Mucosa of stomach (tissue), 1 donor: ENCODE results near the gene KBTBD2.
"Not testable (repeated sequence)": the region's sequence is repeated elsewhere in the genome, so short reads cannot be mapped to it uniquely, and the experiment has no call there.

Experiments
- H3K27me3 ChIP-seq: one replicate; pipeline ENCODE4 v1.7.0; 2013; ENCODE audit warnings: mild to moderate bottlenecking, low read length; ENCODE audit not compliant: control insufficient read depth, insufficient read depth
- H3K36me3 ChIP-seq: one replicate; pipeline ENCODE4 v1.7.0; 2013; ENCODE audit warnings: low read length; ENCODE audit not compliant: control insufficient read depth, insufficient read depth
- H3K4me1 ChIP-seq: one replicate; pipeline ENCODE4 v1.7.0; 2013; ENCODE audit warnings: mild to moderate bottlenecking, low read length; ENCODE audit not compliant: control insufficient read depth, insufficient read depth
- H3K4me3 ChIP-seq: one replicate; pipeline ENCODE4 v1.7.0; 2013; ENCODE audit warnings: low read length
- H3K9ac ChIP-seq: one replicate; pipeline ENCODE4 v1.7.0; 2013; ENCODE audit warnings: mild to moderate bottlenecking, low read length, moderate library complexity
- H3K9me3 ChIP-seq: one replicate; pipeline ENCODE4 v1.7.0; 2013; ENCODE audit warnings: mild to moderate bottlenecking, low read length, moderate library complexity; ENCODE audit not compliant: control insufficient read depth
- donor health status: Pancreatic carcinoma.

Gene KBTBD2

GRCh38 chr7:32891043-32891799 is at the start of gene KBTBD2:
Gene KBTBD2, minus strand, starts transcription at chr7:32891760. Its CDS starts 12,156 bp downstream, at chr7:32879604.
- Histone ChIP-seq H3K27me3 (no peaks in the 10 kb centered on the region), H3K9ac (peak within 1 kb of the TSS; percentile 94), H3K4me3 (peak within 1 kb of the TSS; percentile 79), H3K9me3 (no peaks in the 10 kb centered on the region), H3K4me1 (peaks cover 10% of the 10 kb centered on the region), H3K36me3 (no peaks in the 10 kb centered on the region)

DNA sequence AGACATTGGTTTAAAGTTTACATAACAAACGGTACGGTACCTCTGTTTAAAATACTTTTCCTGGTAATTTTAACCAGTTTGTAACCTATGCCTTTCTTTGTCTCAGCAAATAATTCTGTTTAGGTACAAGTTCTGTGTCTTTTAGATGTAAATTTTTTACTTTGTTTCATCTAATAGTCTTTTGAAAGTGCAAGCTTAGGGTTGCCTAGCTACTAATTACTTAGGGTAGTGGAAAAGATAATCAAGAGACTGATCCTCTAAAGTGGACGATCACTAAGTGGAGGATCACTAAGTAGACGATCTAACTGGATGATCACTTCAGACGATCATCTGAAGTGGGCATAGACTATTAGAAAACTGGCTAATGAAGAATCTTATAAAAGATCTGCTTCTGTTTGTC is 49.6 kb upstream of the KBTBD2 start:
- H3K9me3 ChIP-seq = no peaks in the 10 kb centered on the region
- no peaks in the 10 kb centered on the region for H3K4me1 ChIP-seq
- H3K4me3 ChIP-seq = no peak overlapping the region
- H3K36me3 ChIP-seq = no peaks in the 10 kb centered on the region
- H3K9ac ChIP-seq = peak overlapping the region; percentile 82
- no peaks in the 10 kb centered on the region for H3K27me3 ChIP-seq

GRCh38 chr7:32937344-32938174 is 46.0 kb upstream of the KBTBD2 start:
- Histone ChIP-seq H3K4me1 (no peaks in the 10 kb centered on the region), H3K9ac (no peak overlapping the region), H3K27me3 (no peaks in the 10 kb centered on the region), H3K36me3 (no peaks in the 10 kb centered on the region), H3K9me3 (no peaks in the 10 kb centered on the region), H3K4me3 (no peak overlapping the region)

DNA sequence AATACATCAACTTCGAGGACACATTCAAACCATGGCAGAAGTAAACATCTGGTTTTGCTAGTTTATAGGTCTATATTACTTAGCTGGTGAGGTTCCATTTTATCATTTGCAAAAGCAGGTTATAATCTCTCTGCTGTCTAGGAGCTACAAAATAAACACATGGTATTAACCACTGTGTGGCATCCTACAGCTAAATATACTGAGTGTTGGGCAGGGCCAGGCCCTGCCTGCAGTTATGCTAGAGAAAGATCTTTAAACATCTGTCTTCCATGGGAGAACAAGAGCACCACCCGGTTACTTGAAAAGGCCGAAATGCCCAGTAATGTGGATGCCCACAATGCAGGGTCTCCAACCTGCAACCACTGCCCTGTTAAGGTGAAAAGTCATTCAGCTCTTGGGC is 45.1 kb upstream of the KBTBD2 start:
- Histone ChIP-seq H3K9me3 (no peaks in the 10 kb centered on the region), H3K4me3 (no peak overlapping the region), H3K9ac (no peak overlapping the region), H3K4me1 (no peaks in the 10 kb centered on the region), H3K36me3 (no peaks in the 10 kb centered on the region), H3K27me3 (no peaks in the 10 kb centered on the region)

GRCh38 chr7:32935558-32935957 is 44.0 kb upstream of the KBTBD2 start:
- H3K9ac ChIP-seq = no peak overlapping the region
- no peaks in the 10 kb centered on the region for H3K9me3 ChIP-seq
- no peaks in the 10 kb centered on the region for H3K27me3 ChIP-seq
- H3K4me1 ChIP-seq = no peaks in the 10 kb centered on the region
- no peaks in the 10 kb centered on the region for H3K36me3 ChIP-seq
- H3K4me3 ChIP-seq = no peak overlapping the region

GRCh38 chr7:32930378-32930777 is 38.8 kb upstream of the KBTBD2 start:
- Histone ChIP-seq H3K27me3 (no peaks in the 10 kb centered on the region), H3K9ac (no peak overlapping the region), H3K36me3 (no peaks in the 10 kb centered on the region), H3K4me1 (no peaks in the 10 kb centered on the region), H3K4me3 (no peak overlapping the region), H3K9me3 (no peaks in the 10 kb centered on the region)

DNA sequence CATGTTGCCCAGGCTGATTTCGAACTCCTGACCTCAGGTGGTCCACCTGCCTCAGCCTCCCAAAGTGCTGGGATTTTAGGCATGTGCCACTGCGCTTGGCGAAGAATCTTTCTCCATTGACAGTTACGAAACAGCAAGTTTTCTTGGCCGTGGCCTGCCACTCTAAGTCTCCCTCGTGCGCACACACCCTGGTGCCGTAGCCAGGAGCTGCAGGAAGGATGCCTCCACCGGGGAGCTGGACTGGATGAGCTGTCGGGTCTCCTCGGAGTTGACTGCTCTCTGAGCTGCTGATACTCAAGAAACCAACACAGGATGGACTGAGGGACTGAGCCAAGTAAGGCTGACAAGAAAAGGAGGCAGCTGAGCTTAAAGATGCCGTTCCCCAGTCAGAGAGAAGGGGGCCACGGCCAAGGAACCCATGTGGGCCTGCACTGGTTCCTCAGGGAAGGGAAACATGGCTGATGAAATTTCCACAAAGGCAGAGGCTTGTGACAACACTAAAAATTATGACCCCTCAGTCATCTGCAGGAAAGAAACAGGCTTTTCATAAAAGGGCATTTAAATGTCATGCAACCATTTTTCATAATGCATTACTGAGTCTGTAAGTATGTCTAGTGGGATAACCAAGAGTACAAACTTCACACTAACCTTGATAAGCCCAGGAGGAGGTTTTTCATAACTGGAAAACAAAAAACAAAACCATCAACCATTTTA is 38.0 kb upstream of the KBTBD2 start:
- Histone ChIP-seq H3K4me3 (no peak overlapping the region), H3K27me3 (no peaks in the 10 kb centered on the region), H3K9me3 (no peaks in the 10 kb centered on the region), H3K4me1 (no peaks in the 10 kb centered on the region), H3K9ac (no peak overlapping the region), H3K36me3 (no peaks in the 10 kb centered on the region)

DNA sequence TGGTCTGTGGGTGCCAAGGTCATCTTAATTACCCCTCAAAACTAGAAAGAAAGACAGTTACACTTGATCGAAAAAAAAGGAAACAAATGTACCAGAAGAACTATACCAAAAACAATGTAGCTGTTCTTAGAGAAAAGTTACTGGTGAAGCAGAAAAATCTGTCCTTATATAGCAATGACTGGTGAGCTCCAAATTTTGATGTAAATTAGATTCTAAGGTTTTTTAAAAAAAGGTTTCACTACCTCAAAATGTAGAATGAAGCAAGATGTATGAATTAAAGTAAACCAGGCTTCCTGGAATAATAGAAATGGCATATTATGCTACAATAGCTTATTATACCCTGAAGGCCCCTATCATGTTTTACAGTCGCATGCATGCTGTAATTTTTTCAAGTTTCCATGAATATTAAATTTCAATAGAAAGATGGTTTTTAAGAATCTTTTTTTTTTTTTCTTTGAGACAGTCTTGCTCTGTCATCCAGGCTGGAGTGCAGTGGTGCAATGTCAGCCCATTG is 37.3 kb upstream of the KBTBD2 start:
- Histone ChIP-seq H3K36me3 (no peaks in the 10 kb centered on the region), H3K4me1 (no peaks in the 10 kb centered on the region), H3K9ac (no peak overlapping the region), H3K9me3 (no peaks in the 10 kb centered on the region), H3K4me3 (no peak overlapping the region), H3K27me3 (no peaks in the 10 kb centered on the region)

DNA sequence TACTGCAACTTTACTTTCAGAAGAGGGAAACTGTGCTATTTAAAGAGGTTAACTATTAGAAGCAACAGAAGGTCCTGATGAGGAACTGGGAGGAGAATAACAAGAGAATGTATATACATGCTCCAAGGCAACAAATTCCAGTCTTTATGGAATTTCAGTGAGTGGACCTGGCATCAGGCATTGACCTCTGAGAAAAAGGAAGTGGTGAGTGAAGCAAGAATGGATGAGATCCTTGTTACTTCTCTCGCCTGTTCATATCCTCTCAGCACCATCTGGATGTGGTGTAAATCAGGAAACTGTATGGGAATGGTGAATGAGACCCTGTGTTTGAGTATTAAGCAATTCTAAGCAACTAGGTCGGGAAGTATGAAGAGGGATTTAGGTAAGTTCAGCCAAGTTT is 30.3 kb upstream of the KBTBD2 start:
- Histone ChIP-seq H3K4me3 (no peak overlapping the region), H3K36me3 (no peaks in the 10 kb centered on the region), H3K9me3 (no peaks in the 10 kb centered on the region), H3K4me1 (no peaks in the 10 kb centered on the region), H3K9ac (no peak overlapping the region), H3K27me3 (no peaks in the 10 kb centered on the region)

- not testable (repeated sequence) for H3K27me3 ChIP-seq, H3K36me3 ChIP-seq, H3K9me3 ChIP-seq, H3K4me1 ChIP-seq, H3K4me3 ChIP-seq, H3K9ac ChIP-seq
Observed at GRCh38 chr7:32916994-32917393, 25.4 kb upstream of the KBTBD2 start.

GRCh38 chr7:32916006-32916405 is 24.4 kb upstream of the KBTBD2 start:
- Histone ChIP-seq H3K27me3 (no peaks in the 10 kb centered on the region), H3K36me3 (no peaks in the 10 kb centered on the region), H3K4me3 (no peak overlapping the region), H3K9ac (no peak overlapping the region), H3K4me1 (no peaks in the 10 kb centered on the region), H3K9me3 (no peaks in the 10 kb centered on the region)
